B cell (primary cell): Measurements from ENCODE around the gene SLC6A6.

ENCODE experiments used
- EZH2 ChIP-seq: IDR thresholded peaks from 2 replicates; pipeline ENCODE4 v1.6.1; 2012; ENCODE audit warnings: borderline replicate concordance, low read depth, mild to moderate bottlenecking, moderate library complexity, low read length; ENCODE audit not compliant: insufficient read depth, poor library complexity, severe bottlenecking
- TF ChIP-seq, protein P1 (sequence below): fragments of 200-600 bp; IDR thresholded peaks from one replicate; pipeline ENCODE4 v1.8.0; 2022; ENCODE audit warnings: antibody characterized with exemption, mild to moderate bottlenecking

DNA sequence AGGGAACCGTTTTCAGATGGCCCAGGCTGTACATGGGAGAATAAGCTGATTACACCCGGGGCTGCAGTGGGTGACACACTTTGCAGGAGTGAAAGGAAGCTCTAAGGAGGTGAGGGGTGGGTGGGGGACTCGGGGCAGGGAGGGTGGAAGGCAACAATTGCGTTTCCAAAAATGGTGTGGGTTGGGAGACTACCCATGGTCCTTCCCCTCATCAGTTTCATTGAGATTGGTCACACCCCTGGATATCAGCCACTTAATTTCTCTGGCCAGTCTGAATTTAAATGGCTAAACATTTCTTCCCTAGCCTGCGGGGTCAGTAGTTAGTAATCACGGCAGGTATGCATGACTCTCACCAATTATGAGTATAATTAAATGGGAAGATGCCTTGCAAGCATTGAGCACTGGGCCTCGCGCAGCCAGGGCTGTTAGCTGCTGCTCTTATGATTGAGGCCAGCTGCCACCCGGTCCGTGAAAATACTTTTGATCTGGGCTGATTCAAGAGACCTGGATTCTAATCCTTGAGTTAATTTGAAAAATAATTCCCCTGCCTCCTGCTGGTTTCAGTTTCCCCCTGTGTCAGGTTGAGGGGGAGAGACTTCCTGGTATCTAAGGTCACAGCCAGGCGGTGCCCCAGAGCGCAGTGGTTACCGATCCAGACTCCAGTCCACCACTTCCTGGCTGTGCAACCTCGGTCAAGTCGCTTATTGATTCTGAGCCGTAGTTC is 23.3 kb downstream of the SLC6A6 start:
- TF ChIP-seq, protein P1, sequence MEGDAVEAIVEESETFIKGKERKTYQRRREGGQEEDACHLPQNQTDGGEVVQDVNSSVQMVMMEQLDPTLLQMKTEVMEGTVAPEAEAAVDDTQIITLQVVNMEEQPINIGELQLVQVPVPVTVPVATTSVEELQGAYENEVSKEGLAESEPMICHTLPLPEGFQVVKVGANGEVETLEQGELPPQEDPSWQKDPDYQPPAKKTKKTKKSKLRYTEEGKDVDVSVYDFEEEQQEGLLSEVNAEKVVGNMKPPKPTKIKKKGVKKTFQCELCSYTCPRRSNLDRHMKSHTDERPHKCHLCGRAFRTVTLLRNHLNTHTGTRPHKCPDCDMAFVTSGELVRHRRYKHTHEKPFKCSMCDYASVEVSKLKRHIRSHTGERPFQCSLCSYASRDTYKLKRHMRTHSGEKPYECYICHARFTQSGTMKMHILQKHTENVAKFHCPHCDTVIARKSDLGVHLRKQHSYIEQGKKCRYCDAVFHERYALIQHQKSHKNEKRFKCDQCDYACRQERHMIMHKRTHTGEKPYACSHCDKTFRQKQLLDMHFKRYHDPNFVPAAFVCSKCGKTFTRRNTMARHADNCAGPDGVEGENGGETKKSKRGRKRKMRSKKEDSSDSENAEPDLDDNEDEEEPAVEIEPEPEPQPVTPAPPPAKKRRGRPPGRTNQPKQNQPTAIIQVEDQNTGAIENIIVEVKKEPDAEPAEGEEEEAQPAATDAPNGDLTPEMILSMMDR = no peak
- no peak for TF ChIP-seq EZH2
